Suprapubic skin (tissue), 4 donors: ENCODE results near the gene NFKB2.

ENCODE experiments used
- EP300 ChIP-seq: sonication (generic); formaldehyde crosslinking; IDR thresholded peaks from one replicate; pipeline ENCODE4 v1.6.1; 2017; ENCODE audit warnings: antibody characterized with exemption
- POLR2A ChIP-seq, 2 donors: fragments of 450-650 bp; IDR thresholded peaks; one replicate each; pipeline ENCODE4 v1.6.1; 2017; ENCODE audit warnings: antibody characterized with exemption in 2 of 2, mild to moderate bottlenecking in 2 of 2, moderate library complexity in 2 of 2
- POLR2AphosphoS5 ChIP-seq, 3 donors: sonication (generic); formaldehyde crosslinking; IDR thresholded peaks; one replicate each; pipeline ENCODE4 v1.6.1; 2017; ENCODE audit warnings: antibody characterized with exemption in 3 of 3
- TF ChIP-seq, protein P1 (sequence below), 2 donors: fragments of 200-600 bp in 1 of 2; fragments of 450-650 bp in 1 of 2; sonication (generic) in 1 of 2; IDR thresholded peaks; one replicate each; pipeline ENCODE4 v1.5.1; 2016 to 2019; ENCODE audit warnings: antibody characterized with exemption in 2 of 2, mild to moderate bottlenecking in 1 of 2, moderate library complexity in 1 of 2

DNA sequence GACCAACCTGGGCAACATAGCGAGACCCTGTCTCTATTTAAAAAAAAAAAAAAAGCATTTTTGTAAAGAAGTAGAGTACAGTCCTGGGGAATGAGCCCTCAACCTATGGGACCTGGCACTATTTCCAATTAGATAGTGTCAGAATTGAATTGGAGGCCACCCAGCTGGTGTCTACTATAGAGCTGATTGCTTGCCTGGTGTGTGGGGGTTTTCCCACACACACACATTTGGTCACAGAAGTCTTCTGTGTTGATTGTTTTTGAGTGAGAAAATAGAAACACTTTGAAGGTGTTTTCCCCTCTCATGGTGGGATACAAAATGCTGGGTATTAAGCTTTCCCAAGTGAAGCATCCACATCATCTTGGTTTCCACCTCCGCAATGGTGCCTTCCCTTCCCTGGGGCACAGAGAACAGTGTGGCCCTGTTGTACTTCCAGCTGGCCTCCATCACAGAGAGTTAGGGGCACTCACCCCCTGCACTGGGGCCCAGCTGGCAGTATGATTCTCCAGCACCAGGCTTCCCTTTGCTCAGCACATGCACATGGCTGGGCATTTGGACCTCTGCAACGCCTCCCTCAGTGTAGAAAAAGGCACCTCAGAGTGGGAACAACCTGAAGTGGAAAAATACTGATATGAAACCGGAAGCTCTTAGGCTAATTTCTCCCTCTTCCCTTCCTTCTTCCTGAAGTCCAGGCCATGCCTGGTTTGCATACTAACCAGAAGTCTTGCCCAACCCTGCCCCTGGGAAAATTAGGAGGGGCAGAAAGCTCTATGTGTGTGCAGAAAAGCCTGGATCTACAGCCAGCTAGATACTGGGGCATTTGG lies 10.7 kb upstream of the NFKB2 start:
- TF ChIP-seq, protein P1, sequence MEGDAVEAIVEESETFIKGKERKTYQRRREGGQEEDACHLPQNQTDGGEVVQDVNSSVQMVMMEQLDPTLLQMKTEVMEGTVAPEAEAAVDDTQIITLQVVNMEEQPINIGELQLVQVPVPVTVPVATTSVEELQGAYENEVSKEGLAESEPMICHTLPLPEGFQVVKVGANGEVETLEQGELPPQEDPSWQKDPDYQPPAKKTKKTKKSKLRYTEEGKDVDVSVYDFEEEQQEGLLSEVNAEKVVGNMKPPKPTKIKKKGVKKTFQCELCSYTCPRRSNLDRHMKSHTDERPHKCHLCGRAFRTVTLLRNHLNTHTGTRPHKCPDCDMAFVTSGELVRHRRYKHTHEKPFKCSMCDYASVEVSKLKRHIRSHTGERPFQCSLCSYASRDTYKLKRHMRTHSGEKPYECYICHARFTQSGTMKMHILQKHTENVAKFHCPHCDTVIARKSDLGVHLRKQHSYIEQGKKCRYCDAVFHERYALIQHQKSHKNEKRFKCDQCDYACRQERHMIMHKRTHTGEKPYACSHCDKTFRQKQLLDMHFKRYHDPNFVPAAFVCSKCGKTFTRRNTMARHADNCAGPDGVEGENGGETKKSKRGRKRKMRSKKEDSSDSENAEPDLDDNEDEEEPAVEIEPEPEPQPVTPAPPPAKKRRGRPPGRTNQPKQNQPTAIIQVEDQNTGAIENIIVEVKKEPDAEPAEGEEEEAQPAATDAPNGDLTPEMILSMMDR (IDR thresholded peaks at IDR 0.05) = no peak
- TF ChIP-seq EP300 (no peak), POLR2A (IDR thresholded peaks at IDR 0.05) (no peak), POLR2AphosphoS5 (IDR thresholded peaks at IDR 0.05) (no peak)
